ENCODE measurements around the gene POLR1G.

Gene POLR1G

DNA sequence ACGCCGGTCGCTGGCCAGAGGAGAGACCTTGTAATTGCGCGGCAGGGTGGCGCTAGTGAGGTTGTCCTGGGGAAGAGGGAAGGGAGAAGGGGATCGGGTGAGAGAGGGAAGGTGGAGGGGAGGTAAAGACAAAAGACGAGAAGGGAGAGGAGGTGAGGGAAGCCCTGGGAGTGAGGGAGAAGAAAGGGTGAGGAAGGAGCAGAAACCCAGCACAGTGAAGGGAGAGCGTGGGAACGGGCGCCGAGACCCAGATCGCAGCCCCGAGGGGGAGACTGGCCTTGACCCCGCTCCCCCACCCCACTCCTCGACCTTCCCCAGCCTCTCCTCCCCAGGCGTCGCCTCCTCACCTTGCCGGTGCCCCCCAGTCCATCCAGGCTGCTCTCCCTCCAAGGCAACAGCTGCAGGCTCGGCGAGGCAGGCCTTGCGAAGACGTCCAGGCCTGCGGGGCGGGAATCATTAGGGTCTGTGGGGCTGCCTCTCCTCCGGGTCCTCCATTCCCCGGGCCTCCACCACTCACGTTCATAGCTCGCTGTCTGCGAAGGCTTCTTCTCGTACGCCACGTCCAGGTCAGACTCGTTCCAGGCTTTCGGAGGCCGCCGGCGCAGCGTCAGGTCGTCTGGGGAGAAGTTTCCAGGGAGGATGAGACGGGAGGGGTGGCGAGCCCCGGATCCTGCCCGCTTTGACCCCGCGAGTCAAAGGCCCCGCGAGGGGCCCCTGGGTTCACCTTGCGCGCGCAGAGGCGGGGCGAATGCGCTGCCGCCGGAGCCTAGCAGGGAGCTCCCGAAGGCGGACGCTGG is 10.4 kb upstream of the POLR1G start:
- TF ChIP-seq, protein P1, sequence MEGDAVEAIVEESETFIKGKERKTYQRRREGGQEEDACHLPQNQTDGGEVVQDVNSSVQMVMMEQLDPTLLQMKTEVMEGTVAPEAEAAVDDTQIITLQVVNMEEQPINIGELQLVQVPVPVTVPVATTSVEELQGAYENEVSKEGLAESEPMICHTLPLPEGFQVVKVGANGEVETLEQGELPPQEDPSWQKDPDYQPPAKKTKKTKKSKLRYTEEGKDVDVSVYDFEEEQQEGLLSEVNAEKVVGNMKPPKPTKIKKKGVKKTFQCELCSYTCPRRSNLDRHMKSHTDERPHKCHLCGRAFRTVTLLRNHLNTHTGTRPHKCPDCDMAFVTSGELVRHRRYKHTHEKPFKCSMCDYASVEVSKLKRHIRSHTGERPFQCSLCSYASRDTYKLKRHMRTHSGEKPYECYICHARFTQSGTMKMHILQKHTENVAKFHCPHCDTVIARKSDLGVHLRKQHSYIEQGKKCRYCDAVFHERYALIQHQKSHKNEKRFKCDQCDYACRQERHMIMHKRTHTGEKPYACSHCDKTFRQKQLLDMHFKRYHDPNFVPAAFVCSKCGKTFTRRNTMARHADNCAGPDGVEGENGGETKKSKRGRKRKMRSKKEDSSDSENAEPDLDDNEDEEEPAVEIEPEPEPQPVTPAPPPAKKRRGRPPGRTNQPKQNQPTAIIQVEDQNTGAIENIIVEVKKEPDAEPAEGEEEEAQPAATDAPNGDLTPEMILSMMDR (IDR thresholded peaks at IDR 0.05; ENCODE audit: control extremely low read depth, extremely low read depth, low read depth, missing control alignments) = peak; percentile 12
- ChIA-PET CTCF (interaction anchor here (1.2 kb wide), 1 partner anchor 43 kb away, joined by 3 read pairs; no protein-coding TSS in a partner anchor), POLR2A (no interaction called here)
- no peak for DNase-seq (ENCODE audit: extremely low spot score)

DNA sequence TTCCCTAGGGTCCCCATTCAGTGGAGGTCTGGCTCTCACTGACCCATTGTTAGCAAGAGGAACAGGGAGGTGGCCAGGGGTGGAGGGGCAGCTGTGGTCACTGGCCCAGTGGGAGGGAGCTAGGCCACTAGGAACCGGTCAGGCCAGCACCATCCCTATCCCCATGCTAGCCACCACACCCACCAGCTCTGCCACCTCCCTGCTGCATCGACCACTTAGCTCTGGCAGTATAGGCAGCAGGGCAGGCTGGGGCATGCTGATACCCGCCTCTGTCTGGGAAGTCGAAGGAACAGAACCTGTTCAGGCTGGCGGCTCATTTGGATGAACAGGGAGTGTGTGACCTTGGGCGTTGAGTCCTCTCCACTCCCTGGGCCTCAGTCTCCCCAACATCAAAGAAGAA is 6.3 kb upstream of the POLR1G start:
- ChIA-PET CTCF (interaction anchor here (1.1 to 2.8 kb wide), 5 partner anchors 9 to 86 kb away, joined by 3 to 16 read pairs (median 3); no protein-coding TSS in a partner anchor), POLR2A (no interaction called here)
- TF ChIP-seq, protein P1 (IDR thresholded peaks at IDR 0.05; ENCODE audit: control extremely low read depth, extremely low read depth, low read depth, missing control alignments) = no peak
- no peak for DNase-seq (ENCODE audit: extremely low spot score)

DNA sequence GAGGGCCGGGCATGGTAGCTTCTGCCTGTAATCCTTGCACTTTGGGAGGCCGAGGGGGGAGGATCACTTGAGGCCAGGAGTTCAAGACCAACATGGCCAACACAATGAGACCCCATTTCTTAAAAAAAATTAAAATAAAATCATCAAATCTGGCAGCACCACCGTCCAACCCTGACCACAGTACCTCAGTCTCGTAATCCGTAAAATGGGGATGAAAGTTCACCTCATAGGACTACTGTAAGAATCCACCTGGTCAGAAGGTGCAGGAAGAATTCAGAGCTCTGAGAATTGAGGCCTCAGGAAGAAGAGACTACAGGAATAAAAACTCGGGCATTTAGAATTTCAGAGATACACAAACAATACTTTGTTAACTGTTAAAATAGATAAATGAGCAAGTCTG is 4.6 kb upstream of the POLR1G start:
- CTCF ChIA-PET = interaction anchor here (1.0 to 2.9 kb wide), 10 partner anchors 11 to 415 kb away, joined by 3 to 16 read pairs (median 4); no protein-coding TSS in a partner anchor
- TF ChIP-seq, protein P1 (IDR thresholded peaks at IDR 0.05; ENCODE audit: control extremely low read depth, extremely low read depth, low read depth, missing control alignments) = no peak
- DNase-seq (ENCODE audit: extremely low spot score) = no peak
- POLR2A ChIA-PET = no interaction called here

DNA sequence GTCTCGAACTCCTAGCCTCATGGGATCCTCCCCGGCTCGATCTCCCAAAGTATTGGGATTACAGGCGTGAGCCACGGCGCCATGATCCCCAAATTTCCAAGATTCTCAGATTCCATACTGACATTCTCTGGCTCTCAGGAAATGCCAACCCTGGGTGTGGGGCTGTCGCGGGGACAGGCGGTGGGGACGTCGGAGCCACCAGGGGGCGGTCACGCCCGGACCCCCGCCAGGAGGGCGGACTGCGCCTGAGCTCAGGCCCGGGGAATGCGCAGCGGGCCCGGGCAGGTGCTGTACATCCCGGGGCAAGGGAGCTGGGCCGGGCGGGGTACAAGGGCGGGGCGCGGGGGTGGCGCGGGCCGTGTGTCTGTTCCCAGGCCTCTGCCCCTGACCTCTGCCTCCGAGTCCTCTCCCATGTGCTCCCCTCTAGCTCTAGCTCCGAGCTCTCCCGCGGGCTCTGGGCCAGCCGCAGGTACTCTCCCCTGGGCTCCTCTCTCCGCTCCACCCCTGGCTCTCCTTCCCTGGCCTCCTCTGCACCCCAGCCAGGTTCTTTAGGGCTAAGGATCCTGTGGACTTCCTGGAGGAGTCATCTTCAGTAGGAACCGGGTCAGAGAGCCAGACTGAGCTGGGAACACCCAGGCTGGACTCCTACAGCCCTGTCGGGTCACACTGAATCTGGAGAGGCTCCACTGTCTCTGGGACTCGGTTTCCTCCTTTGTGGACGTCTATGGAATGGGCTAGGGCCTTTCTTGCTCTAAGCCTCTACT is 4.0 kb upstream of the POLR1G start:
- ChIA-PET POLR2A (no interaction called here), CTCF (interaction anchor here (0.8 to 2.9 kb wide), 13 partner anchors 8 to 414 kb away, joined by 3 to 16 read pairs (median 5); no protein-coding TSS in a partner anchor)
- TF ChIP-seq, protein P1 (IDR thresholded peaks at IDR 0.05; ENCODE audit: control extremely low read depth, extremely low read depth, low read depth, missing control alignments) = peak; percentile 52
- peak; percentile 57 for DNase-seq (ENCODE audit: extremely low spot score)

DNA sequence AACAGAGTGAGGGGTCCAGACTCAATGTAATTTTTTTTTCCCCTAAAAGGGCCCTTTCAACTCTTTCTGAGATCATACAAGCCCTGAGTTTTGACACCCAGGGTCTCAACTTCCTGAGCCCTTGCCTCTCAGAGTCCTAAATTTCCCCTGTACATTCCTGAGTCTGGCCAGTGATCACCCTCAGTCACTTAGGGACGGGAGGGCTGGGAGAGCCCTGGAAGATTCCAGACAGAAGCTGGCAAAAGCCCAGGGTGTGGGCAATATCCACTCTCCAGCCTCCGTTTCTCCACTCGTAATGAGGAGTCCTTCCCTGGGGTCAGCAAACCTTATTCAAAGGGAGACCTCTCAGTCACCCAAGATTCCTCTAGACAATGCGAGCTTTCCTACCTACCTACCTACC is 3.2 kb upstream of the POLR1G start:
- TF ChIP-seq, protein P1 (IDR thresholded peaks at IDR 0.05; ENCODE audit: control extremely low read depth, extremely low read depth, low read depth, missing control alignments) = no peak
- ChIA-PET CTCF (interaction anchor here (0.9 to 2.9 kb wide), 14 partner anchors 9 to 82 kb away, joined by 3 to 16 read pairs (median 6); no protein-coding TSS in a partner anchor), POLR2A (no interaction called here)
- DNase-seq (ENCODE audit: extremely low spot score) = no peak

DNA sequence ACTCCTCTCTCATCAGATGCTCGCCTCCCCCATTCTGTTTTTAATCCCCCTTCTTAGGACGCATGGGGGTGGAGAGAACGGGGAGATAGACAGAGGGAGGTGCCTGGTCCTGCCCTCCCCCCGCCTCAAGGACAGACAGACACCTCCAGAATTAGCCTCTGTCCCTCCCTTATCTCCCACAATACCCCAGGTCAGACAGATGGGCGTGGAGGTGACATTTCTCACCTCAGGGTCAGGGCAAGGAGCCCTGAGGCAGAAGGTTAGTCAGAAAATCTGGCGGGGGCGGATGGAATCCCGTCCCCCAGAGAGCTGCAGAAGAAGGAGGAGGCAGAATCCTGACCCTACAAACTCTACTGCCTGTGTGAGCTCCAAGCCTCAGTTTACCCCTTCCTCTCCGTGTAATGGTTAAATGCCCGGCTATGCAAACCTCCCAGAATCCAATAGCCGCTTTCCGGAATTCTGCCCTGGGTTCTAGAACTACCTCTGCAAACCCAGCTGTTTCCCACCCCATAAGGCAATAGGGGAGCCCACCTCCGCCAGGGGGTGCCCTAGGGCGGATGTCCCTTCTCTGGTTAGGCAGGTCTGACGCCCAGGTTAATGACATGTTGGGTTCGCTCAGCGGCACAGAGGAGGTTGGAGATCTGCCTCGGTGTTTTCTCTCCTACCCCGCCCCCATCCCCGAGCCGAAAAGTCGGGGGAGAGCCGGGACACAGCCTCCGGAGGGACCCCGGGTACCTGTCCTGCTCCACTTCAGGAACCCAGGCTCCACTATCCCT is 2.5 kb upstream of the POLR1G start:
- peak; percentile 88 for DNase-seq (ENCODE audit: extremely low spot score)
- TF ChIP-seq, protein P1 (IDR thresholded peaks at IDR 0.05; ENCODE audit: control extremely low read depth, extremely low read depth, low read depth, missing control alignments) = peak; percentile 52
- ChIA-PET CTCF (interaction anchor here (0.9 to 2.9 kb wide), 12 partner anchors 10 to 81 kb away, joined by 3 to 16 read pairs (median 4); no protein-coding TSS in a partner anchor), POLR2A (no interaction called here)

Measured in GM10248 (cell line).